Effector memory CD4-positive, alpha-beta T cell (primary cell): ENCODE data around the gene POLR1D.

ENCODE experiments used
- DNase-seq, 3 donors: peaks; one replicate each; pipeline ENCODE4 v3.0.0-alpha.2; 2020
- H3K27ac ChIP-seq: 2 replicates; pipeline ENCODE4 v1.7.0; 2013; ENCODE audit warnings: mild to moderate bottlenecking, low read length, moderate library complexity; ENCODE audit not compliant: insufficient read depth, poor library complexity, severe bottlenecking
- H3K27me3 ChIP-seq: replicated peaks from 2 replicates; pipeline ENCODE4 v1.7.0; 2013; ENCODE audit warnings: mild to moderate bottlenecking, low read length; ENCODE audit not compliant: insufficient read depth, control insufficient read depth, poor library complexity, severe bottlenecking
- H3K36me3 ChIP-seq: 2 replicates; pipeline ENCODE4 v1.7.0; 2013; ENCODE audit warnings: mild to moderate bottlenecking, low read length, moderate library complexity; ENCODE audit not compliant: control insufficient read depth, insufficient read depth
- H3K4me1 ChIP-seq: 2 replicates; pipeline ENCODE4 v1.7.0; 2013; ENCODE audit warnings: low read length, mild to moderate bottlenecking; ENCODE audit not compliant: control insufficient read depth, insufficient read depth, poor library complexity, severe bottlenecking
- H3K4me3 ChIP-seq: 2 replicates; pipeline ENCODE4 v1.7.0; 2013; ENCODE audit warnings: low read length, low read depth, mild to moderate bottlenecking; ENCODE audit not compliant: insufficient read depth, poor library complexity, severe bottlenecking
- H3K9me3 ChIP-seq: 2 replicates; pipeline ENCODE4 v1.7.0; 2013; ENCODE audit warnings: mild to moderate bottlenecking, low read length, moderate library complexity; ENCODE audit not compliant: control insufficient read depth

The POLR1D gene

GRCh38 chr13:27666951-27667350 is 45.3 kb downstream of the POLR1D start:
- no peak for DNase-seq
- no peaks in the 10 kb centered on the region for H3K9me3 ChIP-seq
- peaks cover 9% of the 10 kb centered on the region for H3K36me3 ChIP-seq
- H3K27ac ChIP-seq = no peak overlapping the region
- no peak overlapping the region for H3K4me3 ChIP-seq
- no peaks in the 10 kb centered on the region for H3K4me1 ChIP-seq
- no peaks in the 10 kb centered on the region for H3K27me3 ChIP-seq

GRCh38 chr13:27667946-27668345 is 46.3 kb downstream of the POLR1D start:
- Histone ChIP-seq H3K36me3 (peaks cover 9% of the 10 kb centered on the region), H3K9me3 (no peaks in the 10 kb centered on the region), H3K27me3 (no peaks in the 10 kb centered on the region), H3K27ac (no peak overlapping the region), H3K4me1 (no peaks in the 10 kb centered on the region), H3K4me3 (no peak overlapping the region)
- DNase-seq = no peak

- no peak for DNase-seq
- Histone ChIP-seq H3K4me3 (no peak overlapping the region), H3K27ac (no peak overlapping the region), H3K36me3 (peaks cover 4% of the 10 kb centered on the region), H3K27me3 (no peaks in the 10 kb centered on the region), H3K4me1 (no peaks in the 10 kb centered on the region), H3K9me3 (no peaks in the 10 kb centered on the region)
These were observed 49.2 kb downstream of the POLR1D start for GRCh38 chr13:27670861-27671260.

- Histone ChIP-seq H3K4me1 (no peaks in the 10 kb centered on the region), H3K4me3 (no peak overlapping the region), H3K27ac (no peak overlapping the region), H3K27me3 (no peaks in the 10 kb centered on the region), H3K9me3 (no peaks in the 10 kb centered on the region), H3K36me3 (peaks cover under 1% of the 10 kb centered on the region)
- no peak for DNase-seq
These were observed 50.3 kb downstream of the POLR1D start for GRCh38 chr13:27672025-27672424.
